Panc1 (cell line): ENCODE data around the gene LDB3. TPM values are rescaled to one million over a fixed set of nuclear protein-coding genes. Genes with fewer than 3 reads are reported as not detected.

Experiments used
- ATAC-seq: fragments of 200-7000 bp; cut with Tn5 transposase; 2 replicates; pipeline ENCODE4 v1.9.1; 2020; ENCODE audit warnings: mild to moderate bottlenecking, moderate library complexity
- Bru-seq: library from RNA; stranded (reverse); fragments of 400-500 nt; gene quantifications from one replicate; lab custom pipeline; 2021; lab: Mats Ljungman, UMichigan
- BruChase-seq, 2 experiments: library from RNA; stranded (reverse); fragments of 400-500 nt; gene quantifications; one replicate each; lab custom pipeline; 2021; lab: Mats Ljungman, UMichigan
- BruUV-seq: library from RNA; stranded (reverse); fragments of 400-500 nt; replicated peaks from 2 replicates; lab custom pipeline; 2021; lab: Mats Ljungman, UMichigan
- CTCF ChIA-PET: fragments of 300-600 bp; sonication (Branson Sonifier 250); formaldehyde crosslinking; loops from one replicate; lab custom pipeline; 2022; ENCODE audit warnings: antibody characterized with exemption; lab: Charles Lee
- POLR2A ChIA-PET: fragments of 300-600 bp; sonication (Branson Sonifier 250); formaldehyde crosslinking; loops from one replicate; lab custom pipeline; 2022; ENCODE audit warnings: antibody characterized with exemption; lab: Charles Lee
- DNase-seq: peaks from one replicate; pipeline ENCODE4 v3.0.0-alpha.2; 2010; ENCODE audit warnings: low read depth, low spot score
- H3K27ac ChIP-seq: 2 replicates; pipeline ENCODE4 v1.5.1; 2011; ENCODE audit warnings: mild to moderate bottlenecking, low read length, inconsistent platforms
- H3K27me3 ChIP-seq: fragments of 200-500 bp; sonication (Bioruptor generic); 2 replicates; pipeline ENCODE4 v1.6.0; 2014; ENCODE audit warnings: low read length, inconsistent platforms; ENCODE audit not compliant: control insufficient read depth, insufficient read depth
- H3K36me3 ChIP-seq: fragments of 200-500 bp; sonication (Bioruptor generic); 2 replicates; pipeline ENCODE4 v1.5.1; 2014; ENCODE audit warnings: inconsistent platforms, mild to moderate bottlenecking, low read length, moderate library complexity; ENCODE audit not compliant: control insufficient read depth, insufficient read depth
- H3K4me1 ChIP-seq: 2 replicates; pipeline ENCODE4 v1.5.1; 2011; ENCODE audit warnings: inconsistent platforms, mild to moderate bottlenecking, low read length, moderate library complexity; ENCODE audit not compliant: control insufficient read depth, insufficient read depth
- H3K4me3 ChIP-seq, 2 experiments: 2 replicates each; pipeline ENCODE4 v1.5.1; 2011 to 2012; ENCODE audit warnings: low read depth in 2 of 2, low read length in 2 of 2, mild to moderate bottlenecking in 2 of 2, inconsistent platforms in 1 of 2, moderate library complexity in 1 of 2
- H3K9me3 ChIP-seq: fragments of 200-500 bp; sonication (Bioruptor generic); 2 replicates; pipeline ENCODE4 v1.5.1; 2014; ENCODE audit warnings: low read depth, mild to moderate bottlenecking, inconsistent platforms, low read length, moderate library complexity; ENCODE audit not compliant: control insufficient read depth, insufficient read depth
- CTCF ChIP-seq: fragments of 450-650 bp; IDR thresholded peaks from 2 replicates; pipeline ENCODE4 v1.5.1; 2017; ENCODE audit warnings: mild to moderate bottlenecking
- POLR2AphosphoS5 ChIP-seq: IDR thresholded peaks from 2 replicates; pipeline ENCODE4 v1.6.1; 2012; ENCODE audit warnings: mild to moderate bottlenecking, low read depth, low read length, moderate library complexity
- REST ChIP-seq, 2 experiments: IDR thresholded peaks; 2 replicates each; pipeline ENCODE4 v1.6.1; 2011 to 2012; ENCODE audit warnings: low read depth in 2 of 2, control low read depth in 1 of 2, low read length in 1 of 2, mild to moderate bottlenecking in 1 of 2, moderate library complexity in 1 of 2; ENCODE audit not compliant: insufficient read depth in 1 of 2
- SIN3A ChIP-seq: IDR thresholded peaks from 2 replicates; pipeline ENCODE4 v1.6.1; 2012; ENCODE audit warnings: low read depth, mild to moderate bottlenecking, low read length, moderate library complexity, borderline replicate concordance; ENCODE audit not compliant: insufficient read depth
- TCF7L2 ChIP-seq: IDR thresholded peaks from 2 replicates; pipeline ENCODE4 v1.6.1; 2011; ENCODE audit warnings: mild to moderate bottlenecking, low read depth, low read length, inconsistent platforms
- in situ Hi-C: cut with HindIII; loops from 2 replicates; pipeline ENCODE4 v1.10.0; 2016; ENCODE audit warnings: low sequenced_read_pairs, low pct_unique_long_range_greater_than_20kb
- intact Hi-C: fragments of 100-400 bp; cut with micrococcal nuclease; formaldehyde crosslinking; loops from one replicate; pipeline ENCODE4 v1.10.0; 2022; ENCODE audit not compliant: unreplicated experiment
- long read RNA-seq: library from polyadenylated mRNA; unstranded; transcript quantifications from one replicate; pipeline ENCODE4 v2.0.0, GENCODE V29; 2021; ENCODE audit not compliant: unreplicated experiment
- polyA plus RNA-seq: library from polyadenylated mRNA; unstranded; fragments of >200 nt; gene quantifications from one replicate; pipeline ENCODE4 v1.2.1, GENCODE V29; 2012; ENCODE audit warnings: missing spikeins; ENCODE audit not compliant: insufficient read length
- total RNA-seq: library from RNA; stranded (reverse); gene quantifications from one replicate; pipeline ENCODE4 v1.2.1, GENCODE V29; 2021; ENCODE audit not compliant: unreplicated experiment

LDB3 gene
- total RNA-seq (0.15 TPM), Bru-seq, nascent RNA (percentile 22 among the genes with signal in this experiment), BruChase-seq, experiment 1, labeled RNA remaining after a 2-hour chase (percentile 19 among the genes with signal in this experiment), BruChase-seq, experiment 2, labeled RNA remaining after a 6-hour chase (percentile 23 among the genes with signal in this experiment)
- 0.31 TPM for polyA plus RNA-seq
- long read RNA-seq, partial matches to known transcripts: 0 of 1 reads
- long read RNA-seq, other reads (novel, unspliced or antisense): 1 of 1 reads

GRCh38 chr10:86668297-86669165, at the start of gene LDB3:
Gene LDB3, plus strand, starts transcription at chr10:86668511. Its CDS starts 181 bp downstream, at chr10:86668692.
- no peak within 1 kb of the TSS for H3K4me3 ChIP-seq
- no peak for TF ChIP-seq TCF7L2
- no peak for TF ChIP-seq REST (IDR thresholded peaks at IDR 0.05; ENCODE audit: insufficient read depth in 1 of 2, low read depth in 2 of 2, low read length in 1 of 2)
- no peak within 1 kb of the TSS for H3K27ac ChIP-seq
- no peaks in the 10 kb centered on the region for H3K27me3 ChIP-seq
- no peak for DNase-seq
- CTCF ChIA-PET: no interaction called here
- BruUV-seq: no TSS peak
- in situ Hi-C loops (no loop called here), intact Hi-C loops (no loop called here)
- H3K36me3 ChIP-seq: no peaks in the 10 kb centered on the region
- H3K9me3 ChIP-seq: no peaks in the 10 kb centered on the region
- ATAC-seq: no peak
- POLR2A ChIA-PET: no interaction called here
- H3K4me1 ChIP-seq: peaks cover 4% of the 10 kb centered on the region; the same call in 1 of the 2 replicates

GRCh38 chr10:86628311-86628710, 40.0 kb upstream of the LDB3 start:
- ATAC-seq: no peak
- CTCF ChIA-PET: interaction anchor here (0.7 kb wide), 1 partner anchor 241 kb away, joined by 4 read pairs; no protein-coding TSS in a partner anchor
- Histone ChIP-seq H3K4me3 (no peak overlapping the region), H3K9me3 (no peaks in the 10 kb centered on the region), H3K4me1 (no peaks in the 10 kb centered on the region), H3K36me3 (no peaks in the 10 kb centered on the region), H3K27ac (no peak overlapping the region), H3K27me3 (peaks cover 3% of the 10 kb centered on the region; the same call in 1 of the 2 replicates)
- POLR2A ChIA-PET: no interaction called here
- no peak for TF ChIP-seq REST (IDR thresholded peaks at IDR 0.05; ENCODE audit: insufficient read depth in 1 of 2, low read depth in 2 of 2, low read length in 1 of 2)
- TF ChIP-seq SIN3A: no peak
- no peak for TF ChIP-seq POLR2AphosphoS5
- TF ChIP-seq TCF7L2: no peak
- TF ChIP-seq CTCF: no peak
- no peak for DNase-seq
- intact Hi-C loops (loop anchor here (10.0 kb wide), 1 partner anchor 56 kb away; no protein-coding TSS in a partner anchor), in situ Hi-C loops (no loop called here)
- no TSS peak for BruUV-seq
